ENCODE measurements around the gene CSNK2A1. TPM values are rescaled to one million over a fixed set of nuclear protein-coding genes. Genes with fewer than 3 reads are reported as not detected.
A peak's percentile ranks its signal among the peaks of the same experiment; 100 is the strongest.

CSNK2A1 gene
- total and polyA plus RNA-seq, 2 of the 8 experiments (the other 6 are each of a cell fraction or from before 2014, with no cell fraction given) = 117 to 260 TPM

GRCh38 chr20:564192-564591 is 20.6 kb upstream of the CSNK2A1 start:
- Histone ChIP-seq H3K9me3 (ENCODE audit: insufficient read depth in 2 of 2, low read depth in 1 of 2, low read length in 1 of 2) (no peaks in the 10 kb centered on the region), H3K23ac (ENCODE audit: insufficient read length) (no peak overlapping the region), H2BK5ac (ENCODE audit: low read depth, low read length) (no peak overlapping the region), H3K79me1 (ENCODE audit: low read depth, low read length) (no peaks in the 10 kb centered on the region), H3K4me3 (ENCODE audit: extremely low read depth in 1 of 4, insufficient read depth in 2 of 4, low read depth in 3 of 4, low read length in 4 of 4) (no peak overlapping the region), H2AK5ac (ENCODE audit: low read depth, low read length) (no peak overlapping the region), H4K20me1 (replicated peaks in 1 of 2; ENCODE audit: control insufficient read depth in 1 of 2, insufficient read depth in 2 of 2, low read length in 2 of 2) (no peaks in the 10 kb centered on the region), H2AFZ (ENCODE audit: low read length) (no peak overlapping the region), H2BK12ac (ENCODE audit: low read depth, low read length) (no peak overlapping the region), H2BK120ac (replicated peaks; ENCODE audit: low read depth, low read length) (no peak overlapping the region), H3K27me3 (replicated peaks in 1 of 4; ENCODE audit: control insufficient read depth in 3 of 4, extremely low read depth in 1 of 4, insufficient read depth in 3 of 4, low read length in 3 of 4) (no peaks in the 10 kb centered on the region), H3K4ac (replicated peaks; ENCODE audit: insufficient read length, low read depth, low read length) (no peak overlapping the region), H2BK15ac (ENCODE audit: low read length) (0 out of 2 replicates have a peak overlapping the region, but pooled peaks have one; percentile 29), H3K27ac (ENCODE audit: low read depth, low read length) (no peak overlapping the region), H3K18ac (ENCODE audit: extremely low read depth, low read length) (no peak overlapping the region), H3K14ac (ENCODE audit: insufficient read length) (no peak overlapping the region), H3K79me2 (ENCODE audit: control insufficient read depth in 1 of 2, insufficient read depth in 2 of 2, low read length in 2 of 2) (no peaks in the 10 kb centered on the region), H4K5ac (ENCODE audit: insufficient read length, low read depth, low read length) (no peak overlapping the region), H2BK20ac (ENCODE audit: low read length) (no peak overlapping the region), H3K56ac (replicated peaks; ENCODE audit: insufficient read length, low read depth, low read length) (no peak overlapping the region), H3K4me2 (ENCODE audit: insufficient read depth in 1 of 2, low read depth in 2 of 2, low read length in 2 of 2) (no peak overlapping the region), H4K8ac (ENCODE audit: extremely low read depth, insufficient read depth, low read length) (no peak overlapping the region), H3K9ac (replicated peaks in 1 of 4; ENCODE audit: extremely low read depth in 1 of 4, low read depth in 3 of 4, low read length in 3 of 4) (no peak overlapping the region), H3K36me3 (ENCODE audit: control insufficient read depth in 2 of 4, insufficient read depth in 4 of 4, low read length in 3 of 4) (no peaks in the 10 kb centered on the region), H3K4me1 (replicated peaks in 1 of 4; ENCODE audit: control insufficient read depth in 3 of 4, insufficient read depth in 4 of 4, low read length in 3 of 4) (peaks cover 0 to 14% (median 4%) of the 10 kb centered on the region in 4 experiments; a peak in 5 of 7 replicates), H3K23me2 (ENCODE audit: low read depth, low read length) (no peaks in the 10 kb centered on the region), H4K91ac (replicated peaks; ENCODE audit: insufficient read length, low read length) (no peak overlapping the region)
- POLR2A ChIA-PET (ENCODE audit: partially characterized antibody) = interaction anchor here (3.4 kb wide), 1 partner anchor 10 kb away, joined by 18 read pairs; no protein-coding TSS in a partner anchor
- FAIRE-seq (no peak), DNase-seq (ENCODE audit: low read depth in 1 of 2, low spot score in 2 of 2) (no peak)
- CTCF ChIA-PET (ENCODE audit: partially characterized antibody) = interaction anchor here (0.9 to 6.1 kb wide), 7 partner anchors 10 to 175 kb away, joined by 3 to 142 read pairs (median 29); no protein-coding TSS in a partner anchor
- 93% methylated on average over 3 of the region's 3 CpGs; no CpG with 5 or more reads in 1 of the 2 experiments for WGBS, 2 experiments (ENCODE audit: extremely low coverage in 1 of 2, insufficient coverage in 1 of 2, insufficient read length in 1 of 2, insufficient replicate concordance in 2 of 2, low coverage in 1 of 2, low lambda C conversion rate in 2 of 2, missing lambda C conversion rate in 1 of 2)
- TF ChIP-seq KDM4A (IDR thresholded peaks at IDR 0.05; ENCODE audit: low read depth, low read length, severe bottlenecking) (no peak), SIRT6 (IDR thresholded peaks at IDR 0.05; ENCODE audit: low read length) (no peak), CTBP2 (IDR thresholded peaks at IDR 0.05; ENCODE audit: borderline replicate concordance, insufficient read depth, insufficient read length, low read length) (no peak), SP4 (IDR thresholded peaks at IDR 0.05; ENCODE audit: low read length) (no peak), FOSL1 (IDR thresholded peaks at IDR 0.05; ENCODE audit: insufficient read depth, low read depth, low read length) (no peak), HDAC2 (IDR thresholded peaks at IDR 0.05; ENCODE audit: borderline replicate concordance in 1 of 2, low read depth in 2 of 2, low read length in 2 of 2) (no peak), POLR2A (IDR thresholded peaks at IDR 0.05; ENCODE audit: control extremely low read depth in 1 of 2, low read depth in 2 of 2, low read length in 2 of 2) (no peak), E2F6 (IDR thresholded peaks at IDR 0.05) (no peak), GTF2F1 (IDR thresholded peaks at IDR 0.05; ENCODE audit: borderline replicate concordance, low read depth, low read length) (no peak), RBBP5 (IDR thresholded peaks at IDR 0.05; ENCODE audit: borderline replicate concordance, low read depth, low read length) (no peak), EZH2 (IDR thresholded peaks at IDR 0.05; ENCODE audit: low read depth, low read length, severe bottlenecking) (no peak), YY1 (IDR thresholded peaks at IDR 0.05; ENCODE audit: low read depth, low read length) (no peak), TBP (IDR thresholded peaks at IDR 0.05; ENCODE audit: low read depth, low read length) (no peak), CHD2 (IDR thresholded peaks at IDR 0.05; ENCODE audit: low read length) (no peak)

All from H1 (cell line).